Measurements from ENCODE around the gene GREB1.

Gene GREB1

GRCh38 chr2:11513319-11513718 is 20.5 kb upstream of the GREB1 start:
- no peak for DNase-seq

DNA sequence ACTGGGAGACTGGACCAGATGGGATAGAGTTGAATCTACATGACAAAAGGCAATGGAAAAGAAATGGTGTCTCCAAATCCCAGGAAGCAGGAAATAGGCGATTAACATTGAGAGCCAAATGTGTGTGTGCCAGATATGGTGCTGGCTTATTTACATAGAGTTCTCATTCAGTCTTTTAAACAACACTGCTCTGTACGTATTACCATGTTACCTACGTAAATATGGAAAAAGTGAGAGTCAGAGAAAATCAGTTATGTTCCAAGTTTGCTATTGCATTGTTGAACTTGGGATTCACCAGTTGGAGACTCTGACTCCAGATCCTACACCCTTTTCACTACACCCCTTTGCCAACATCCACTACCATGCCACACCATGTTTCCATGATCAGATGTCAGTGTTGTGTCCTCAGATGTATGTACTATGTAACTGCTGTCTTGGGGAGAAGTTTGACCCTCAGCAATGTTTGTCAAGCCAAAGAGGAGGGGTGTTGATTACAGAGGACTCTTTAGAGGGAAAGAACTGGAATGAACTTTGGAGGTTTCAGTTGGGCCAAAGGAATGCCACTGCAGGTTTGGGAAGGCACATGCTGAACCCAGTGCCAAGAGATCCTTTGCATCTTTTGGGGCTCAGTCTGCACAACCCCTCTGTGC is 19.6 kb upstream of the GREB1 start:
- no peak for DNase-seq

DNA sequence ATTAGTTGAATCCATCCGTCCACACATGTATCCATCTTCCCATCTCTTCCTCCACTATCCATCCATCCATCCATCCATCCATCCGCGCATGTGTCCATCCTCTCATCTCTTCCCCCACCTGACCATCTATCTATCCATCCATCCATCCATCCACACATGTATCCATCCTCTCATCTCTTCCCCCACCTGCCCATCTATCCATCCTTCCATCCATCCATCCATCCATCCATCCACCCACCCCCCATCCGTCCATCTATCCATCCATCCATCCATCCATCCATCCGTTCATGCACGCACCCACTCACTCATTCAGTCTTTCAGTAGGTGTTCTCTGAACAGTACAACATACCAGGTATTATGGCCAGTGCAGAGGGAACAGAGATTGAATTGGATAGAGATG is 18.9 kb upstream of the GREB1 start:
- no peak for DNase-seq

- DNase-seq: no peak
These were observed 18.3 kb upstream of the GREB1 start for GRCh38 chr2:11515490-11515981.

- DNase-seq: no peak
These were observed 16.7 kb upstream of the GREB1 start for GRCh38 chr2:11516984-11517648.

- DNase-seq: no peak
These were observed 15.9 kb upstream of the GREB1 start for GRCh38 chr2:11517906-11518305.

DNA sequence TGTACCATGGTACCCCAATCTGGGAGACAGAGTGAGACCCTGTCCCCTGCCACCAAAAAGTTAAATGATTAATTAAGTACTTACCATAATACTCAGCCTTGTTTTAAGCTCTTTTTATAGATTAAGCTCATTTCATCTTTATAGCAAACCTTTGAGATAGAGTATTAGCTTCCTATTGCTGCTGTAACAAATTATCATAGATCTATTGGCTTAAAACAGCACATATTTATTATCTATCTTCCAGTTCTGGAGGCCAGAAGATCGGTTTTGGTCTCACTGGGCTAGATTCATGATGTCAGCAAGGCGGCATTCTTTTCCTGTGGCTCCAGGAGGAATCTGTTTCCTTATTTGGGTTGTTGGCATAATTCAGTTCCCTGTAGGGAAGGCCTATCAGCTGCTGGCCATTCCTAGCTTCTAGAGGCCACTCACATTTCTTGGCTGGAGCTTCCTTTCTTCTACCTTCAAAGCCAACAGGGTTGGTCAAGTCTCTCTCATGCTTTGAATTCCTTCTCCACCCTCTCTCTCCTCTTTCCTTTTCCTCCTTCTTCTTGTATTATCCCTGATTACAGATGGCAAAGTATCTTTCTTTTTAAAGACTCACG is 13.7 kb upstream of the GREB1 start:
- DNase-seq: no peak

GRCh38 chr2:11521775-11522174 is 12.1 kb upstream of the GREB1 start:
- DNase-seq: no peak

DNA sequence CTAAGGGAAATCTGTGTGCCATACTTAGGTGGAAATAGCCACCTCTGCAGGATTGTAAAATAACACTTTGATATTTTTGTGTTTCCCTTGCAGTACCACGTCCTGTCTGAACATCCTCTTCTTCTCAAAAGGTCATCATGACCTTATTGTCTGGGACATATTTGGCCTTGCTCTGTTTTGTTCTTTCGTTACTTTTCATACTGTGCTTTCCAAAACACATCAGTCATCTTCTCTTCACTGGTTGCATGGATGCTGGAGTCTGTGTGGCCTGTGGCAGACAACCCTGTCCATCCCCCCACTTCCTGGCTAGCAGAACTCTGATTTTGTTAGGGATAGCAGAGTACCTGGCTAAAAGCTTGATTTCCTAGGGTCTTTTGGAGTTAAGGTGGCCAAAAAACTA is 9.4 kb upstream of the GREB1 start:
- DNase-seq: no peak

- no peak for DNase-seq
These were observed 8.1 kb upstream of the GREB1 start for GRCh38 chr2:11525762-11526161.

DNA sequence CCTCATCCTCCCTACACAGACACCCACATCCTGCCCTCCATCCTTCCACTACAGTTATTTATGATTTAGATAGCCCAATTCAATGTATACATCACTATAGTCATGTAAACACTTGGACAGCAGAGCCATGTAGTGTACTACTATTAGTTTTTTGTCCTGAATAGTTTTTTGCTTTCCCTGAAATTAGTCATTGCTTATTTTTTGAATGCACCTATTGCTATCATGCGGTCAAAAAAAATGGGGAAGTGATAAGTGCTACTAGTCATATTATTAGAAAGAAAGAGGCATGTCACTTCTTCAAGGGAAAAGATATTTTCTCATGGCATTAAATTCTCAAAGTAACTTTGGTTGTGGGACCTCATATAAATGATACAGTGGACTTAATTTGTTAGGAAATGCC is 6.8 kb upstream of the GREB1 start:
- no peak for DNase-seq

DNA sequence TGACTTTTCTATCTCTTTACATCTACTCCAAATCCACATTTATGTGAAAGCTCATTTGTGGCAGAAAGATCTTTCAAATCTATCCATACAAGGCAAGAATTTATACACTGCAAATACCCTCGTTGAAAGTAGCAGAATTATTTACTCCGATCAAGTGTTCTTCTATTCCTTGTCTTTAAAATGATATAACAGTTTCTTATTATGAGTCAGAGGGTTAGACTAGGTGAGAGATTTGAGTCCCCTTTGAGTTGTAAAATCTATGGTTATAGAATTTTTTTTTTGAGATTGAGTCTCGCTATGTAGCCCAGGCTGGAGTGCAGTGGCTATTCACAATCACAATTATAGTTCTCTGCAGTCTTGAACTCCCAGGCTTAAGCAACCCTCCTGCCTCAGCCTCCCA is 5.6 kb upstream of the GREB1 start:
- DNase-seq: no peak

- no peak for DNase-seq
These were observed 2.9 kb upstream of the GREB1 start for GRCh38 chr2:11530864-11531465.

DNA sequence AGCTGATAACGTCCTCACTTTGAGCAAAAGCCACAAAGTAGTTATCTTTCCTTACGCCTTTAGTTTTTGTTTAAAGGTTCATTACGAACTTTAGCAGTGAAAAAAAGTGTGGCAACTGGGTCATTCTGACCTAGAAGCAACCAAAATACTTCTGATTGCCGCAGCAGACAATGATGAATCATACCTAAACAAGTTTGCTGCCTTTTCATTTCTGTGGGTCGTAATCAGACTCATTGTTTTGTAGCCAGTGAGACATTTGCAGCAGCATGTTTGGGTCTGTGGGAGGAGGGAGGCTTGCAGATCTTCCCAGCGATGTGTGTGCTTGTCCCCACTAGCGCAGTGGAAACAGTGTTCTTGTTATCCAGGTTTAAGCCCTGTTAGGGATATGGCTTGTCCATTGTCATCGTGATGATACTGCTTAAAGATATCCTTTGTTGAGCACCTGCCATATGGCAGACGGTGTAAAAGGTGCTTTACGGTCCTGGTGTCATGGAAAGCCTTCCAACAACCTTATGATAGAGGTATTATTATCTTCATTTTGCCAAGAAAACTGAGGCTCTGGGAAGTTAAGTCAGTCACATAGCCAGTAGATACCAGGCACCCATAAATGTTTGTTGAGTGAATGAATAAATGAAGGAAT is 1.3 kb upstream of the GREB1 start:
- DNase-seq: no peak

GRCh38 chr2:11534071-11534745 is 363 bp downstream of the GREB1 start:
- DNase-seq: no peak

DNA sequence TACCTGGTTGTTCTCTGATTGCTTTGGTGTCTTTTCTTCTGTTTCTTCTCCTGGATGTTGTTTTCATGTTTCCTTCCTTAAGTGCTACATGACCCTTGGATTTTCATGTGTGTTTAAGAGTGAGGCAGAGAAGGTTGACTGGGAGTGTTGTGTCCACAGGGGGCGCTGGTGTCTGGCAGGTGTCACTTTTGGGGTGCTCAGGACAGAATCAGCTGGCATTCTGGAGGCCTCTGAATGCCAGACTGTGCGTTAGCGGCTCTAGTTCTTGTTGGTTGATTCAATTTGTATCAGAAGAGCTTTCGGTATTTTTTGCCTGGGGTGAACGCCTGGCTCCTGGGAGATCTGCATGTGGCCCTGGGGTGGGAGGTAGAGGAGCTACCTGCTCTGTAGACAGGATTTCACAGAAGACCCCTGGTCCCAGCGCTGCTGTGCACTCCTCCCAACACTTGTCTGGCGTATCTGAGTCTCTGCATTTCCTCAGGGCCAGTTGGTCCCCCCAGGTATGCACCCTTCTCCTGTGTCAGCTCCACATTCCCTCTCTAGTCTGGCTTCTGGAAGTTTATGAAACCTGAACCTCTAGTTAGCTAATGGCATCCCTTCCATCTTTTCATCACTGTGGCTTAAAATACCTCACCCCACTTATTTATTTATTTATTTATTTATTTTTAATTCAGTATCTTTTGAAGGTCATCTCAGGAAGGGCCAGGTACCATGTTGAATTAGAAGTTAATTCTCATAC is 1.1 kb downstream of the GREB1 start:
- no peak for DNase-seq

- DNase-seq: no peak
These were observed 2.1 kb downstream of the GREB1 start for GRCh38 chr2:11535899-11536344.

DNA sequence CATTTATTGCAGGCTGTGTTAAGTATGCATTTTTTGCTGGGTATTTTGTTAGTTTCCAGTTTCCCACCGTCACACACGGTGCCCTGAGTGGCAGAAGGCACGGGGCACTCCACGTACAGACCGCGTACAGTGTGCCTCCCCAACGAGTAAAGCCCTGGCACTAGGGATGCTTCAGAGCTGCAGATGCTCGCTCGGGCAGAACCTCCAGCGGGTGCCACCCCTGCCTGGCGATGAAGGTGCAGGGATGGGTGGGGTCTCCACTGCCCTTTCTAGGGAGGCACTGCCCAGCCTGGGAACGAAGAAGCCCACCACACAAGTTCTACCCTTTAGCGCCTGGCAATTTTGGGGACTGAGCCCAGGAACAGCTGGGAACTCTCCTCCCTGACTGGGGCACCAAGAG is 4.1 kb downstream of the GREB1 start:
- no peak for DNase-seq

- DNase-seq: no peak
These were observed 5.7 kb downstream of the GREB1 start for GRCh38 chr2:11539317-11540147.

DNA sequence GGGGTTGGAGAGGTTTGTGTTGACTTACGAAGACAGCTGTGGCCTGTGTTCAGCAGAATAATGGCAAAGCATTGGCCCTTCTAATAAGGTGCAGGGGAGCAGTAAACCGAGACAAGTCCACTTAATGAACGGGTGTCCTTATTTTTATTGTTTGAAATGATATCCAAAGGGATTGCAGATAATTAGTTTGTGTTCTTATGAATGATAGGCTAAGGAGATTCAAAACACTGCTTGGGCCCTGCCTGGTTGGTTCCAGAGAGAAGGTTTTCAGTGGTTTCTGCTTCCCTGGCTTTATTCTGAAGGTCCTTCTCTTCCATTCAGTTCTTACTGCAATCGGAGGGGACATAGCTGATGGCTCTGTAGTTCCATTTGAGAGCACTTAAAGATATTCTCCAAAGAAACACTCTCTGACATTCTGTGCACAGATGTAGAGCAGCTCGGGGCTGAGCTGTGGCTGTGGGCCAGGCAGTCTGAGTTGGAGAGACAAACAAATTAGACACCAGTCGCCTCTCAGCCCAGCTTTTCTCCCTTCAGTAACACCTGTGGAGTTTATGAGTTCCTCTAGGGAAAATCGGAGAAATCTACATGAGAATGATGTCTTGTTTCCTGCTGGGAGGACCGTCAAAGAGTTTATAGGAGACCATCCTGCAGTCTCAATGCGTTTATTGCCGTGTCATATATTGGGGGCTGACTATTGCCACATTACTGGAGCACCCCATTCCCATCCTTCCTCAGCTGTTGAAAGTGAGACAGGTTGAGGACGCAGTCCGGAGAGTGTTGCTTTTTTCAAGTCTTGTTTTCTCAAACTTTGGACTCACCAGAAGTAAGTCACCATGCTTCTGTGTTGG is 6.5 kb downstream of the GREB1 start:
- DNase-seq: no peak
